Retinal pigment epithelial cell (primary cell): ENCODE results near the gene PDS5A.
"Not testable (repeated sequence)": the region's sequence is repeated elsewhere in the genome, so short reads cannot be mapped to it uniquely, and the experiment has no call there.

Experiments
- DNase-seq: peaks from one replicate; pipeline ENCODE4 v3.0.0-alpha.2; 2010; ENCODE audit warnings: low read depth
- H3K4me3 ChIP-seq: 2 replicates; pipeline ENCODE4 v1.5.1; 2011; ENCODE audit warnings: mild to moderate bottlenecking, low read length, control low read depth, moderate library complexity
- CTCF ChIP-seq: conservative IDR thresholded peaks from 2 replicates; pipeline ENCODE4 v1.5.1; 2011; ENCODE audit warnings: low read depth, low read length, control low read depth, inconsistent platforms

PDS5A gene

GRCh38 chr4:39922399-39922798 lies 55.3 kb downstream of the PDS5A start:
- TF ChIP-seq CTCF, result no peak
- no peak for DNase-seq
- no peak overlapping the region for H3K4me3 ChIP-seq

GRCh38 chr4:39913471-39913870 lies 64.2 kb downstream of the PDS5A start:
- TF ChIP-seq CTCF, result no peak

GRCh38 chr4:39910064-39910463 lies 67.6 kb downstream of the PDS5A start:
- H3K4me3 ChIP-seq, result no peak overlapping the region
- TF ChIP-seq CTCF, result no peak

More at GRCh38 chr4:39913471-39913870, 64.2 kb downstream of the PDS5A start:
- no peak overlapping the region for H3K4me3 ChIP-seq
- DNase-seq, result no peak

GRCh38 chr4:39908284-39908683 lies 69.4 kb downstream of the PDS5A start:
- no peak for DNase-seq
- TF ChIP-seq CTCF, result no peak
- H3K4me3 ChIP-seq, result no peak overlapping the region

More at GRCh38 chr4:39910064-39910463, 67.6 kb downstream of the PDS5A start:
- no peak for DNase-seq

- DNase-seq, result no peak
- H3K4me3 ChIP-seq, result no peak overlapping the region
- no peak for TF ChIP-seq CTCF
Measured at GRCh38 chr4:39905656-39906055, 72.1 kb downstream of the PDS5A start.

- not testable (repeated sequence) for DNase-seq, H3K4me3 ChIP-seq
Measured at GRCh38 chr4:39905019-39905418, 72.7 kb downstream of the PDS5A start.

- no peak for TF ChIP-seq CTCF
- no peak overlapping the region for H3K4me3 ChIP-seq
- no peak for DNase-seq
Measured at GRCh38 chr4:39900966-39901365, 76.7 kb downstream of the PDS5A start.

GRCh38 chr4:39899291-39899690 lies 78.4 kb downstream of the PDS5A start:
- no peak overlapping the region for H3K4me3 ChIP-seq
- no peak for TF ChIP-seq CTCF
- DNase-seq, result no peak
